Esophagus muscularis mucosa (tissue), 4 donors: ENCODE results near the gene USP5. TPM values are rescaled to one million over a fixed set of nuclear protein-coding genes. Genes with fewer than 3 reads are reported as not detected.

Experiments used
- DNase-seq: peaks from one replicate; pipeline ENCODE4 v3.0.0-alpha.2; 2017; ENCODE audit errors: extremely low spot score
- H3K27ac ChIP-seq, 4 donors: fragments of 200-600 bp; sonication (generic); replicated peaks in 1 of 4; 1 replicate in 3 of 4; 2 replicates in 1 of 4; pipeline ENCODE4 v1.5.1; 2016 to 2019; ENCODE audit warnings: mild to moderate bottlenecking in 1 of 4
- H3K27me3 ChIP-seq, 4 donors: fragments of 200-600 bp; sonication (generic); one replicate each; pipeline versions ENCODE4 v1.5.1 to v1.6.0; 2016 to 2019
- H3K36me3 ChIP-seq, 4 donors: fragments of 200-600 bp; sonication (generic); one replicate each; pipeline ENCODE4 v1.5.1; 2016 to 2019
- H3K4me1 ChIP-seq, 4 donors: fragments of 200-600 bp; sonication (generic); one replicate each; pipeline ENCODE4 v1.5.1; 2016 to 2019
- H3K4me3 ChIP-seq, 4 donors: fragments of 200-600 bp; sonication (generic); 1 replicate in 2 of 4; 2 replicates in 2 of 4; pipeline ENCODE4 v1.5.1; 2016 to 2019; ENCODE audit warnings: mild to moderate bottlenecking in 4 of 4, moderate library complexity in 1 of 4
- H3K9me3 ChIP-seq, 4 donors: fragments of 200-600 bp; sonication (generic); 1 replicate in 3 of 4; 2 replicates in 1 of 4; pipeline ENCODE4 v1.5.1; 2016 to 2019
- CTCF ChIP-seq, 3 experiments: fragments of 200-600 bp in 2 of 3; fragments of 450-650 bp in 1 of 3; sonication (generic) in 2 of 3; IDR thresholded peaks; one replicate each; pipeline ENCODE4 v1.5.1; 2017 to 2019; ENCODE audit warnings: antibody characterized with exemption in 3 of 3, mild to moderate bottlenecking in 2 of 3, moderate library complexity in 1 of 3
- EP300 ChIP-seq: sonication (generic); formaldehyde crosslinking; IDR thresholded peaks from one replicate; pipeline ENCODE4 v1.6.1; 2017; ENCODE audit warnings: antibody characterized with exemption
- POLR2A ChIP-seq: fragments of 450-650 bp; IDR thresholded peaks from one replicate; pipeline ENCODE4 v1.6.1; 2017; ENCODE audit warnings: antibody characterized with exemption, moderate library complexity, mild to moderate bottlenecking, low read depth
- POLR2AphosphoS5 ChIP-seq, 2 donors: sonication (generic); formaldehyde crosslinking; IDR thresholded peaks; one replicate each; pipeline ENCODE4 v1.6.1; 2017; ENCODE audit warnings: antibody characterized with exemption in 2 of 2
- WGBS: methylation state at CpG from one replicate; pipeline ENCODE4 v1.1.5; 2018; 5-methylcytosine and 5-hydroxymethylcytosine counted together
- intact Hi-C: fragments of 100-400 bp; cut with DNase I; formaldehyde crosslinking; loops from one replicate; pipeline ENCODE4 v1.15.1; 2023
- total RNA-seq, 4 donors: library from RNA; depleted of rRNA; stranded (reverse); fragments of >200 nt; gene quantifications; one replicate each; pipeline versions ENCODE4 v1.1.0 to v1.2.1, GENCODE V29; 2016

USP5 gene
- total RNA-seq, 4 donors from 2014 or later: 49.8 to 68.7 (median 58.4) TPM

- peaks cover 3 to 83% (median 59%) of the 10 kb centered on the region in 4 donors for H3K36me3 ChIP-seq
- intact Hi-C loops: no loop called here
- 83% methylated on average over 12 of the region's 16 CpGs for WGBS
- no peaks in the 10 kb centered on the region for H3K4me1 ChIP-seq
- H3K9me3 ChIP-seq: no peaks in the 10 kb centered on the region
- H3K27me3 ChIP-seq: no peaks in the 10 kb centered on the region
- no peak overlapping the region for H3K4me3 ChIP-seq
- DNase-seq: no peak
- no peak overlapping the region for H3K27ac ChIP-seq
- TF ChIP-seq POLR2AphosphoS5 (IDR thresholded peaks at IDR 0.05) (no peak), POLR2A (no peak), EP300 (no peak), CTCF (IDR thresholded peaks at IDR 0.05) (no peak)
Observed at GRCh38 chr12:6843118-6843902, 8.6 kb upstream of the USP5 start.

GRCh38 chr12:6845395-6845794, 6.6 kb upstream of the USP5 start:
- no peaks in the 10 kb centered on the region for H3K27me3 ChIP-seq
- intact Hi-C loops: no loop called here
- H3K36me3 ChIP-seq: peaks cover 0 to 77% (median 46%) of the 10 kb centered on the region in 4 donors
- TF ChIP-seq POLR2A (no peak), CTCF (IDR thresholded peaks at IDR 0.05) (no peak), EP300 (no peak), POLR2AphosphoS5 (IDR thresholded peaks at IDR 0.05) (no peak)
- no peaks in the 10 kb centered on the region for H3K9me3 ChIP-seq
- no peak overlapping the region for H3K4me3 ChIP-seq
- no peak for DNase-seq
- 86% methylated on average over 10 of the region's 17 CpGs for WGBS
- no peaks in the 10 kb centered on the region for H3K4me1 ChIP-seq
- H3K27ac ChIP-seq: no peak overlapping the region

GRCh38 chr12:6846316-6846869, 5.6 kb upstream of the USP5 start:
- Histone ChIP-seq H3K36me3 (peaks cover 0 to 73% (median 46%) of the 10 kb centered on the region in 4 donors), H3K4me1 (peaks cover 4 to 7% (median 6%) of the 10 kb centered on the region in 4 donors), H3K4me3 (no peak overlapping the region), H3K27me3 (no peaks in the 10 kb centered on the region), H3K9me3 (no peaks in the 10 kb centered on the region), H3K27ac (no peak overlapping the region)
- intact Hi-C loops: no loop called here
- 83% methylated on average over 7 of the region's 7 CpGs for WGBS
- TF ChIP-seq CTCF (IDR thresholded peaks at IDR 0.05) (no peak), POLR2AphosphoS5 (IDR thresholded peaks at IDR 0.05) (no peak), EP300 (no peak), POLR2A (no peak)
- no peak for DNase-seq

- no peak overlapping the region for H3K27ac ChIP-seq
- intact Hi-C loops: no loop called here
- no peaks in the 10 kb centered on the region for H3K9me3 ChIP-seq
- no peak for DNase-seq
- no peaks in the 10 kb centered on the region for H3K27me3 ChIP-seq
- 94% methylated on average over 2 of the region's 2 CpGs for WGBS
- TF ChIP-seq CTCF (IDR thresholded peaks at IDR 0.05): no peak
- TF ChIP-seq POLR2AphosphoS5 (IDR thresholded peaks at IDR 0.05): no peak
- TF ChIP-seq EP300: no peak
- TF ChIP-seq POLR2A: no peak
- peaks cover 0 to 68% (median 46%) of the 10 kb centered on the region in 4 donors for H3K36me3 ChIP-seq
- peaks cover 4 to 8% (median 6%) of the 10 kb centered on the region in 4 donors for H3K4me1 ChIP-seq
- no peak overlapping the region for H3K4me3 ChIP-seq
Observed at GRCh38 chr12:6847676-6848075, 4.3 kb upstream of the USP5 start.
